GM23338 (cell line): ENCODE measurements around the gene RHBDD2.

ENCODE experiments used
- CREB1 ChIP-seq: fragments of 250-450 bp; sonication (Bioruptor Pico); IDR thresholded peaks from 2 replicates; pipeline ENCODE4 v1.5.0; 2020; ENCODE audit warnings: low read depth, mild to moderate bottlenecking, moderate library complexity
- EZH2 ChIP-seq: fragments of 200-600 bp; sonication (generic); IDR thresholded peaks from one replicate; pipeline ENCODE4 v1.8.0; 2017; ENCODE audit warnings: antibody characterized with exemption, mild to moderate bottlenecking, low read depth; ENCODE audit not compliant: unreplicated experiment
- TF ChIP-seq, protein P1 (sequence below), 2 experiments: fragments of 200-600 bp in 1 of 2; sonication (generic) in 1 of 2; conservative IDR thresholded peaks; 2 replicates each; pipeline versions ENCODE4 v1.5.1 to v1.6.1; 2016 to 2017; ENCODE audit warnings: antibody characterized with exemption in 2 of 2, low read depth in 2 of 2, mild to moderate bottlenecking in 2 of 2, moderate library complexity in 1 of 2

DNA sequence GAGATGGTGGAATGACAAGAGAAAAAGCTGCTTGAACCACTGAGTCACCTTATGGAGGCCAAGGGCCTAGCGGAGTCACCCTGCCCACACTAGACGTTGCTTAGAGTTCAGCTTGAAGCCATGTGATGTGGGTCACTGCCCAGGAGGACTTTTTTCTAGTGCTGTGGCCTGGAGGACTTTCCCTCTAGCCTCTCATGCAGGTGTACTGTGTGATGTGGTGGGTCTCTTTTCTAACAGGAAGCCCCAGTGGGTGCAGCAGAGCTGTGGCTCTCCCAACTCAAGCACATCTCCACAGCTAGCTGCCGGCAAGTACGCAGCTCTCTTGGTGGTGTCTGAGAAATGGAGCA lies 49.7 kb downstream of the RHBDD2 start:
- TF ChIP-seq EZH2 (no peak), CREB1 (no peak)
- TF ChIP-seq, protein P1, sequence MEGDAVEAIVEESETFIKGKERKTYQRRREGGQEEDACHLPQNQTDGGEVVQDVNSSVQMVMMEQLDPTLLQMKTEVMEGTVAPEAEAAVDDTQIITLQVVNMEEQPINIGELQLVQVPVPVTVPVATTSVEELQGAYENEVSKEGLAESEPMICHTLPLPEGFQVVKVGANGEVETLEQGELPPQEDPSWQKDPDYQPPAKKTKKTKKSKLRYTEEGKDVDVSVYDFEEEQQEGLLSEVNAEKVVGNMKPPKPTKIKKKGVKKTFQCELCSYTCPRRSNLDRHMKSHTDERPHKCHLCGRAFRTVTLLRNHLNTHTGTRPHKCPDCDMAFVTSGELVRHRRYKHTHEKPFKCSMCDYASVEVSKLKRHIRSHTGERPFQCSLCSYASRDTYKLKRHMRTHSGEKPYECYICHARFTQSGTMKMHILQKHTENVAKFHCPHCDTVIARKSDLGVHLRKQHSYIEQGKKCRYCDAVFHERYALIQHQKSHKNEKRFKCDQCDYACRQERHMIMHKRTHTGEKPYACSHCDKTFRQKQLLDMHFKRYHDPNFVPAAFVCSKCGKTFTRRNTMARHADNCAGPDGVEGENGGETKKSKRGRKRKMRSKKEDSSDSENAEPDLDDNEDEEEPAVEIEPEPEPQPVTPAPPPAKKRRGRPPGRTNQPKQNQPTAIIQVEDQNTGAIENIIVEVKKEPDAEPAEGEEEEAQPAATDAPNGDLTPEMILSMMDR (conservative IDR thresholded peaks at IDR 0.05; ENCODE audit: low read depth in 2 of 2) = no peak
